Skeletal muscle cell (primary cell): Measurements from ENCODE around the gene SLC43A2.
"Not testable (repeated sequence)": the region's sequence is repeated elsewhere in the genome, so short reads cannot be mapped to it uniquely, and the experiment has no call there.

Experiments used
- DNase-seq: peaks from one replicate; pipeline ENCODE4 v3.0.0-alpha.2; 2010; ENCODE audit warnings: low read depth
- H3K4me3 ChIP-seq: 2 replicates; pipeline ENCODE4 v1.5.1; 2011; ENCODE audit warnings: low read depth, mild to moderate bottlenecking, control low read depth, low read length, moderate library complexity

Gene SLC43A2

DNA sequence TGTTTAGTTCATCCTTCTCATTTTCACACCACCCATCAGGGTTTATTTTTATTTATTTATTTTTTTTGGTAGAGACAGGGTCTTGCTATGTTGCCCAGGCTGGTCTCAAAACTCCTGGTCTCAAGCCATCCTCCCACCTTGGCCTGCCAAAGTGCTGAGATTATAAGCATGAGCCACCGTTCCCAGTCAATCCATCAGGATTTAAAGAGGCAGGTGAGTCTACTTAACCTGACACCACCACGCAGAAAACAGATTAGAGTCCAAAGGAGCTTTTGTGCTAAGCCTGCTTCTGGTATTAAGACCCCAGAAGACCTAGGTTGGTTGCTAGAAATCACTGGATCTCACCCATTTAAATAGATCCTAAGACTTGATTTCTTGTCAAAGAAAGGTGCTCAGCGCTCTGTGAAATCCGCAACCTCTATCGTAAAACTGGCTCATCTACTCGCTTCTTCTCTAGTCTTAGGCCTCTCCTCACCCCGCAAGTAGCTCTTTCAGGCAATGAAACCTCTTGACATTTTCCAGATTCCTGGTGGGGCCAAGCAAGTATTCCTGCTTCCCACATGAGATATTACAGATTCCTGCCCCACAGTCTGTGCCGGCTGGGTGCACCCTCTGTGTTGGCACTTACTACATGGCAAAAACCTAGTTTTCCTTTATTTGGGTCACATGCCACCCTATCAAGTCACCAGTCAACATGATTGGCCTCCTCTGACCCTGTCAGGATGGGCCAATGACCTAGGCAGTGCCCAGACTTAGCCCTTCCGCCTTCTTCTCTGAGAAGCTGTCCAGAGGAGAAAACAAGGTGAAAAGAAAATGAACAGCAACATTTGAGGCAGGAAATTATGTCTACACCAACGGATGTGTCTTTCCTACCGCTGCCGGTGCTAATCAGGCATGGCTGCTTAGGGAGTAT is 75.0 kb downstream of the SLC43A2 start:
- DNase-seq: no peak
- no peak overlapping the region for H3K4me3 ChIP-seq

DNA sequence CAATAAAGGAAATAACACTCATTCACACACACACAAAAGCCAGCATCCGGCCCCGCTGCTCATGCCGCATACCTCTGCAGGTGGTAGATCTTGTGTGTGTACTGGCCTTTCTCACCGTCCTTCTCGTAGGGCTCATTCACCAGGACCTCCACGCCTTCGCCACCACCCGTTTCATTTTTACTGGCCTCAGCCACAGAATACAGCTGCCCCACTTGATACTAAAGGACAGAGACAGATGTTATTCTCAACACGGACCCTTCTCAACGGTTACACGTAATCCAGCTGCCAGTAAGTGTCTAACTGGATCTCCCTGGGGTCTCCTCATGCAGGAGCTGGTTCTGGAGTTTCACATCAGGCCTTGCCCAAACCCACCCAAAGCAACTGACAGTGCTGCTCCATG is 75.7 kb downstream of the SLC43A2 start:
- no peak for DNase-seq
- H3K4me3 ChIP-seq: no peak overlapping the region

DNA sequence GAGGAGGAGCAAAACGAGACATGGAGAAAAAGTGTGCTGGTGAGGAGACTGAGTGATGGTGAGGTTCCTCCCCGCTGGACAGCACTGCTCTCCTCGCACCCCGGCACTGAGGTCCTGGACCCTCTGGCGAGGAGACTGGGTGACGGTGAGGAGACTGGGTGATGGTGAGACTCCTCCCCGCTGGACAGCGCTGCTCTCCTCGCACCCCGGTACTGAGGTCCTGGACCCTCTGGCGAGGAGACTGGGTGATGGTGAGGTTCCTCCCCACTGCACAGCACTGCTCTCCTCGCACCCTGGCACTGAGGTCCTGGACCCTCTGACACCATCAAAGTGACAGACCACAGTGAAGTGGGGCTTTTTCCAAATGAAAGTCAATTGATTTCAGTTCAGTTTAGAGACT is 76.9 kb downstream of the SLC43A2 start:
- H3K4me3 ChIP-seq: no peak overlapping the region
- DNase-seq: no peak

DNA sequence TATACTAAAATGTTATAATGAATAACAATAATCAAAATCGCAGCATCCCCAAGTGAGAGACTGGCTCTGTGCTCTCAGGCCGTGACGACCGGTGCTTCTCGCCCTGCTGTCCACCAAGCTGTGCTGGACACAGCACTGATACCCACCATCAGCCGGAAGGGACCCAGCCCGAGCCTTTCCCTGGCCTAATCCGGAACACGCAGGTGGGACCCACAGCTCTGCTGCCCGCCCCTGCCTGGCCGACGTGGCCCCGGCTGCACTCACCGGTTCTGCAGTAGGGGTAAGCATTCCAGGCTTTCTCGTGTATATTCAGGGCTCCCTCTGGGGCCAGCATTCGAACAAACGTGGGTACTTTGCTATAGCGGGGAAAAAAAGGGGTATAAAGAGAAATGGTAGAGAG is 80.6 kb downstream of the SLC43A2 start:
- no peak overlapping the region for H3K4me3 ChIP-seq
- no peak for DNase-seq

DNA sequence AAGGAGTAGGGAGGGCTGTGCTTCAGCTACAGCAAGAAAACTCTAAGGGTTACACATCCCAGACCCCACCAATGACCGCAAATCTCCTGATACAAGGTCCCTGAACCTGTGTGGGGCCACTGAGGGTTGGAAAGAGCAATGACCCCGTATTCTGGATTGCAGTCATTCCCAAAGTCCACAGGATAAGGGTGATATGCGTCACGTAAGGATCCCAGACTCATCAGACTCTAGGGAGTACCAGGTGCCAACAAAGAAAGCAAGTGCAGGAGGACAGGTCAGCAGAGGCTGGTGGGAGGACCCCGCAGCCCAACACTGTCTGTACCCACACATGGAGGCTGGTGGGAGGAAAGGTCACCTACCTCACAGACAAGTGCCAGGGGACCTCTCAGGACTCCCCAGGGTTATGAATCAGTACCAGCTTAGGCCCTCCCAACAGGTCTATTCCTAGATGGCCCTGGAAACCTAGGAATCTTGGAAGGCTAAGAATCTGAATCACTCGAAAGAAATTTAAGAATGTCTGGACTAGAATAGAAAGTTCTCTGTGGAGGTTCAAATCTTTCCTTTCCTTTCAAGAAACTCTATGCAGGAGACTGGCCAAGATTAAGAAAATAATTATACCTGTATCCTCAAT is 82.2 kb downstream of the SLC43A2 start:
- H3K4me3 ChIP-seq: no peak overlapping the region
- no peak for DNase-seq

DNA sequence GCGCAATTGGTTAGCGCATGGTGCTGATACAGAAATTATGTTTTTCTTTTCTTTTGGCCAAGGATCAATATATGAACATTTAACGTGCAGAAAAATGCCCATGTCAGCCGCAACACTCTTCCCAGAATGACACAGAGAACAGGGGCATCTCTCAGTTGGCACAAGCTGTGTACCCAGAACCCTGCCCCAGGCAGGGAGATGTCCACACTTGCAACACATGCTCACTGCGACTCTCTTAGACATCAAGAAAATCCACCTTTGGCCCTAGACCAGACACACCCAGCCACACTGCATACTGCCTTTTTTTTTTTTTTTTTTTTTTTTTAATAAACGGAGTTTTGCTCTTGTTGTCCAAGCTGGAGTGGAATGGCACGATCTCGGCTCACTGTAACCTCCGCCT is 83.0 kb downstream of the SLC43A2 start:
- DNase-seq: no peak
- no peak overlapping the region for H3K4me3 ChIP-seq

DNA sequence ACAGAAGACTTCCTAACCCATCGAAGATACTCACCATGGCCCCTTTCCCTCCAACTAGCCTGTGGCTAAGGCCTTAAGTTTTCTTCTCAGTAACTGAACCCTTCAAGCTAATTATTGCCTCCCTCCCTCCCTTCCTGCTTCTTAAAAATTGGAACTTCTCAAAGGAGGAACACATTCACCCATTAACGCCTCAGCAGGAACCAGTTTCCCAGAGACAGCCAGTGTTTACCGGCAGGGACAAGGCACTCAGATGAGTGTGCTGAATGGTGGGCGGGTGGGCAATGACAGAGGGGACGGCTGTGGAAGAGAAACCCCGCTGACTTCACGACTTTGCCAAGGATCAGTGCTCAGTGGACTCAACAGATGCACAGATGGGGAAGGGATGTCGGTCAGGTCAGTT is 86.3 kb downstream of the SLC43A2 start:
- no peak overlapping the region for H3K4me3 ChIP-seq
- no peak for DNase-seq

DNA sequence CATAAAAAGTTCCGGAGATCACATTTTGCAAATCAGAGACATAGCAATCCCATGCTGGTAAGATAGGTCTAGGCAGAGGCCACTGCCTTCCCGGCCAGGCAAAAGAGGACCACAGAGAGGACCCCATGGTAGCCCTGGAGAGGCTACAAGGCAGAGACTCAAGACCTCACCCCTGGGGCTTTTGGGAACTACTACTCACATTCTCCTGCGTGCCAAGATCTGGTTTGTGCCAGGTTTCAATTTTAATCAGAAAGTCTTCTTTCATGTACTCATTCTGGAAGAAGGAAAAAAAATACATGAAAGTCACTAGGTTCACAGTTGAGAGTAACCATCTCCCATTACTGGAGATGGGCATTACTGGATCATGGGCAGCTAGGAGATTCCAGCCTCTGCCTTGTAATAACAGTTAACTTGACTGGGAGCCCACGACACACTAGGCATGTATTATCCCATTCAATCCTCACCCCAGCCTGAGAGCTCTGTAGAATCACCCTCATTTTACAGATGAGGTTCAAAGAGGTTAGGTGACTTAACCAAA is 87.2 kb downstream of the SLC43A2 start:
- no peak overlapping the region for H3K4me3 ChIP-seq

DNA sequence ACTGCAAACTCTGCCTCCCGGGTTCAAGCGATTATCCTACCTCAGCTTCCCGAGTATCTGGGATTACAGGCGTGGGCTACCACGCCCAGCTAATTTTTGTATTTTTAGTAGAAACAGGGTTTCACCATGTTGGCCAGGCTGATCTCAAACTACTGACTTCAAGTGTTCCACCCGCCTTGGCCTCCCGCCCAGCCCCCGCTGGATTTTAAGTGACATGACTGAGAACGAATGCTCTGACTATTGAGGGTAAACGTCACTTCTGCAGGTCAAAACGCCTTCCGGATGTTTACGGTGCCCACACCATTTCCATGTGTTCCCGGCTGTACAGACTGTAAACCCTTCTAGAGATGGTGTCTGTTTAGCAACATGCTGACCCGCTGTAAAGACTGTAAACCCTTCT is 88.8 kb downstream of the SLC43A2 start:
- DNase-seq: no peak
- H3K4me3 ChIP-seq: no peak overlapping the region

More for the DNA sequence above, 87.2 kb downstream of the SLC43A2 start:
- no peak for DNase-seq

DNA sequence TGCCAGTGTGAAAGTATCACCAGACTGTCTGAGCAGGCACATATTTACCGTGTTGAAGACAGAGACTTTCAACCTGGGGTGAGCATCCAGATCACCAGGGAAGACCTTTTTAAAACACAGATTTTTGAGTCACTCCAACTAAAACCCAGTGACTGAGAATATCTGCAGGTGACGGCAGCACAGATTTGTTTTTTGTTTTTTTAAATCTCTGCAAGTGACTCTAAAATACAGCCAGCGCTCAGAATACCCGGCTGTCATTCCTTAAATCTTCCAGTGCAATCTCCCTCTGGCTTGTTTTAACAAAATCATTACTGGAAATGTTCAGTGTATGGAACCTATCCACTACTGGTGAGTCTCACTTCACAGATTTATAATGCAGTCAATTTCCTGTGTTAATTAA is 92.9 kb downstream of the SLC43A2 start:
- no peak for DNase-seq
- no peak overlapping the region for H3K4me3 ChIP-seq

DNA sequence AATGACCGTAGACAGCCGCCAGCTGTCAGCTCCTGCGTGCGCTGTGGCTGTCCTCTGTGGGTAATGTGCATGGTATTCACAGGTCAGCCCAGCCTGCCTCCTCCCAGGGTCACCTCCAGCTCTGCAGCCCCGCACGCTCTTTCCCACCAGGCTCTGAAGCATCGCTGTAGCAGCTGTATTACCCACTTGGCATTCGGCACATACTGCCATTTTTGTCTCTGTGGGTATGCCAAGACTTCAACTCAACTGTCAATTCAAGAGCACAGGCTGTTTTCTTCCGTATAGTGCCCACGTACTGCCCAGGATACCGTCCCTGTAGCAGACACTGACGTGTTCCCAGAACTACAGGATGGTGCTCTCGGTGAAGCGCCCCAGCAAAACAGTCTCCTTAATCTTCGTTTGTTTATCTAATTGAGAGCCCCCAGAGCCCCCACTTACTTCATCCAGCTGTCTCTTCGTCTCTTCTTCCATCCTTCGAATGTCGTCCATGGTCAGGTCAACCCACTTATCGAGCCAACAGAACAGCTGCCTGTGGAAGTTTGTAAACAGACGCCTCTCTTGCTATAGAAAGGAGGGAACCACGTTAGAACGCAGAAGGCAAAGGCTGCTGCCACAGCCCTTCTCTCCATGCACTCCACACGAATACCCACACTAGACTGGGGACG is 94.8 kb downstream of the SLC43A2 start:
- DNase-seq: no peak
- no peak overlapping the region for H3K4me3 ChIP-seq

DNA sequence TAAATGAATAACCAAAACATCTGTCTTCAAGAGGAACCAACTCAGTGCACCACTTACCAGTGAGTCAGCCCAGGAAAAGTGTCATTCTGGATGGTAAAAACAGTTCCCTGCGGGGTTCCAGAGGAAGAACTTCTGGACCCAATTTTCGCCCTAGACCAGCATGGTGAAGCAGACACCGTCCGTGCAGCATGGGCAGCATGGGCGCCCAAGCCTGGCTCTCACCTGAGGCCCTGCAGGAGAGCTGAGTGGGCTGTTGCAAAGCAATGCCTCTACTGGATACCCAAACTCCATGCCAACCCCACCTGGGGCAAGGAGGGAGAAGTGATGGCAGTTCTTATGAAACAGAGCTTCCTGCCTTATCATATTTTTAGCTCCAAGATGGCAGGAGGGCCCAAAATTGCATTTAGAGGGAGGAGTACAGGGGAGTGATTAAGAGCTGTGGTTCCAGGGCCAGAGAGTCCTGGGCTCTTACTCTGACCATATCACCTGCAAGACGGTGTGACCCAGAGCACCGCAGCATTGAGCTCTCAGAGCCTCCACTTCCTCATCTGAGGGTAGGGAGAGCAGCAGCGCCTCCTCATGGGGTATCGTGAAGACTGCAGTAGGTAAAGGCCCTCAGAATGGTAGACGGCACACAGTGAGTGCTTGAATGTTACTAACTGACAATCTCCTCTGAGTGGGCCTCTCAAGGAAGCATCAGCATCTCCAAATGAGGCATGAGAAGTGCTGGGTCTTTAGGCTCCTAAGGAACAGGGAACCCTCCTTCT is 95.6 kb downstream of the SLC43A2 start:
- no peak for DNase-seq

DNA sequence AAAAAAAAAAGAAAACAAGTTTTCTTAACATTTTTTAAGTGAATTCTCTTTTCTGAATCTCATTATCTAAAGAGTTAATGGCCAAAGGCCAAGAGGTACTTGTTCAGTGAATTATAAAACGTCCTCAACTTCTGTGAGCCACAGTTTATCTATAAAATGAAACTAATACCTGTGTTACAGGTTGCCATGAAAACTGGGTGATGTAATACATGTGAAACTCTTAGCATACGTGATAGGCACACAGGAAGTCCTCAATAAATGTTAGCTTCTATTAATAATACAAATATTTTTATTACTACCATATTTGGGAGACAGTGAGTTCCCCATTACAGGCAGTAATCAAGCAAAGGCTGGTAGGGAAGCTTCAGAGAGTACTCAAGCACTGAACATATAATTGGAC is 98.8 kb downstream of the SLC43A2 start:
- no peak for DNase-seq
- H3K4me3 ChIP-seq: no peak overlapping the region

More for the DNA sequence above, 95.6 kb downstream of the SLC43A2 start:
- H3K4me3 ChIP-seq: no peak overlapping the region

DNA sequence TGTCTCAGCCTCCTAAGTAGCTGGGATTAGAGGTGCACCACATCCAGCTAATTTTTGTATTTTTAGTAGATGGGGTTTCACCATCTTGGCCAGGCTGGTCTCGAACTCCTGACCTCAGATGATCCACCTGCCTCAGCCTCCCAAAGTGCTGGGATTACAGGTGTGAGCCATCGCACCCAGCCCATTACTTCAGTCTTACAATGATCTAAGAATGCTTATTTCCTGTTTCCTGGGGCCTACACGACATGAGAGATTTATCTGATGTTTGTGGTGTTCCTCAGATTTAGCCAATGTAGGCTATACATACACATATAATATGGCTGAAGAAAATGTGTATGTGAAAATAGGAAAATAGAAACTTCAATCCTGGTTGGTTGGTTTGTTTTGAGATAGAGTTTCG is 101.8 kb downstream of the SLC43A2 start:
- H3K4me3 ChIP-seq, DNase-seq: not testable (repeated sequence)

DNA sequence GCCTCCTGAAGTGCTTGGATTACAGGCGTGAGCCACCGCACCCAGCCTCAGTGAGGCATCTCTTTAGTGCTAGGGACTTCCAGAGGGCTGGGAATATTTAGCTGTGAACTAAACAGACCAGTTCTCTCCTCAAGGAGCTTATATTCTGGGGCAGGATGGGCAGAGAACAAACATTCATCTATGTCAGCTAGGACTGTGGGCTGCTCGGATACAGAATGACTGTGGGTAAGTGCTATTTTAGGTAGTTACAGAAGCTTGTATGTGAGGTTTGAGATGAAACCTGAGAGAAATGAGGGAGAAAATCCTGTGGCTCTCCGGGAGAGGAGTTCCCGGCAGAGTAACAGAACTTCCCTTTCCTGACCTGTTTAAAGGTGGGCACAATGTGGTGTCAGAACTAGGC is 106.0 kb downstream of the SLC43A2 start:
- no peak overlapping the region for H3K4me3 ChIP-seq
- no peak for DNase-seq

DNA sequence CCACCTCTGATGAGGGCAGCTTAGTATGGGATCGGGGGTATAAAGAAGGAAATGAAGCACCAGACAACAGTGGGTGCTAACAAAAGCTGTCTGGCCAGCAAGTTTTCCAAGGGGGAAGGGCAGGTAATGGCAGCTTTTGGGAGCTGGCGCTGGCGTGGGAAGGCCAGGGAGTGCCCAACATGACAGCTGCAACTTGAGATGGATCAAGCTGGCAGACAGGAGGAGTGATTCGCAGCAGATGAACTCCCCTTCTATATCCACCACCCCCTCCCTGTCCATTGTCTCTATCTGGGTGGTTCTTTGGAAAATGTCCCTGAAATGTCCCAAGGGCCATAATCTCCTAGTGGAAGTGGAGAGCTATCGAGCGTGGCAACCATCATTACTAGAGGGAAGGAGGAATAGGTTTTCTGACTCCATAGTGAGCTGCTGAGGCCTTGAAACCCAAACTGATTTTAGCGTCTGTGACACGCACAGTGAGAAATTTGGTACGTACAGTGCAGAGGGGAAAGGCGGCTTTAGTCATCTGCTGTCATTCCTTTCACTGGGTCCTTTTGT is 107.5 kb downstream of the SLC43A2 start:
- H3K4me3 ChIP-seq: no peak overlapping the region
- DNase-seq: no peak

DNA sequence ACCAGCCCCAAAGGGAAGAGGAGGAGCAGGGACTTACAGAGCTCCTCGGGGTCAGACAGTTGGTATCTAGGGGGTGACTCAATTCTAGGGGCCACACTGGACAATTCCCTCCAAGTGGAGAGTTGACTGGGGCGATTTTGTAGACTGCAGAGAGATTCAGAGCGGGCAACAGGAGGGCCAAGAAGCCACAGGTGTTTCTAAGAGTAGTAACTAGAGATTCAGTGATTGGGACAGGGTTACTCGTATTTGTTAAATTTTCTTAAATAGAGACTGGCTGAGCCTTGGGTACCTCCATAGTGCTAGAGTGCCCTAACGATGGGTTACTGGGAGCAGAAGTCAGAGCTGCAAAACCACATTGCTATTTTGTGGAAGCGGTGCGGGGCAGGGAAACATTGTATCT is 109.0 kb downstream of the SLC43A2 start:
- no peak overlapping the region for H3K4me3 ChIP-seq
- no peak for DNase-seq
